HUES6 (cell line): ENCODE data around the gene CSNK1A1.
"Not testable (repeated sequence)": the region's sequence is repeated elsewhere in the genome, so short reads cannot be mapped to it uniquely, and the experiment has no call there.

ENCODE experiments used
- H3K27ac ChIP-seq: 2 replicates; pipeline ENCODE4 v1.7.0; 2013; ENCODE audit warnings: low read depth, mild to moderate bottlenecking, low read length, inconsistent platforms
- H3K27me3 ChIP-seq: 2 replicates; pipeline ENCODE4 v1.6.1; 2013; ENCODE audit warnings: low read length; ENCODE audit not compliant: control insufficient read depth, insufficient read depth
- H3K36me3 ChIP-seq: 2 replicates; pipeline ENCODE4 v1.6.1; 2013; ENCODE audit warnings: low read length; ENCODE audit not compliant: control insufficient read depth, insufficient read depth
- H3K4me1 ChIP-seq: 2 replicates; pipeline ENCODE4 v1.6.1; 2013; ENCODE audit warnings: low read length; ENCODE audit not compliant: control insufficient read depth, insufficient read depth
- H3K4me3 ChIP-seq: 2 replicates; pipeline ENCODE4 v1.5.1; 2013; ENCODE audit warnings: low read depth, low read length
- H3K9ac ChIP-seq: one replicate; pipeline ENCODE4 v1.6.1; 2013; ENCODE audit warnings: mild to moderate bottlenecking, low read length
- H3K9me3 ChIP-seq: 2 replicates; pipeline ENCODE4 v1.6.1; 2013; ENCODE audit warnings: low read depth, low read length; ENCODE audit not compliant: control insufficient read depth, insufficient read depth

CSNK1A1 gene

DNA sequence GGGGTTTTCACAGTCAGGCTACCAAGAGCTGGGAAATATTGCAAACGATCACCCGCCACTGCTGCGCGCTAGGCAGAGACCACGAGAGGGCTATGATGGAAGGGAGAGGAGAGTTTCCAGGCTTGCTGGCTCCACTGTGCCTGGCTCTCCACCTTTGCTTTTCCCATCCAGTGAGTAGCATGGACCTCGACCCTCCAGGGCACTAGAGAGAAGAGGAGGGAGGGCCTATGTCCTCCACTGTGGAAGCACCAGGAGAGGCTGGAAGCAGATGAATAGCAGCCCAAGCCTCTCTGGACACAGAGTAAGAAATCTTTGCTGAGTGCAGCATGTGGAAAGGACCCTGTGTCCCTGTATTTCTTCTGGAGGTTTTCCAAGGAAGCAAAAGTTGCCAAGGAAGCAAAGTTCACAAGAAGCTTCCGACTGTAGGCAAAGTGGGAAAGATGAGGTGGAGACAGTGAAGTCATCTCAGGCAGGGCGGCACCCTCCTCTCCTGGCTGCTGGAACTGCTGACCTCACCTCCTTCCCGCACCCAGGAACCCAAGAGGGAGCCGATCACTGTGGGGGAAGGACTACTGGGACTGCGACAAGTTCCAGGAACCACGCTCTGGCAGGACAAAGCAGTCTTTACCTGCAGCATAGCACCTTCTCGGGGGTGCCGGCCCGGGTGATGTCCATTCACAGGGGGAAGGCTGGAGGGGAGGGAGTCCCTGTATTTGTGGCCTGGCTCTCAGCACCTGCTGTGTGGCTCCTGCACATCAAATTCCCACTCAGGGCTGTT, 79.6 kb downstream of the CSNK1A1 start:
- H3K36me3 ChIP-seq: no peaks in the 10 kb centered on the region
- no peak overlapping the region for H3K27ac ChIP-seq
- H3K9me3 ChIP-seq: no peaks in the 10 kb centered on the region
- H3K4me3 ChIP-seq: no peak overlapping the region
- H3K9ac ChIP-seq: no peak overlapping the region
- no peaks in the 10 kb centered on the region for H3K27me3 ChIP-seq
- H3K4me1 ChIP-seq: peaks cover 11% of the 10 kb centered on the region; the same call in 1 of the 2 replicates

DNA sequence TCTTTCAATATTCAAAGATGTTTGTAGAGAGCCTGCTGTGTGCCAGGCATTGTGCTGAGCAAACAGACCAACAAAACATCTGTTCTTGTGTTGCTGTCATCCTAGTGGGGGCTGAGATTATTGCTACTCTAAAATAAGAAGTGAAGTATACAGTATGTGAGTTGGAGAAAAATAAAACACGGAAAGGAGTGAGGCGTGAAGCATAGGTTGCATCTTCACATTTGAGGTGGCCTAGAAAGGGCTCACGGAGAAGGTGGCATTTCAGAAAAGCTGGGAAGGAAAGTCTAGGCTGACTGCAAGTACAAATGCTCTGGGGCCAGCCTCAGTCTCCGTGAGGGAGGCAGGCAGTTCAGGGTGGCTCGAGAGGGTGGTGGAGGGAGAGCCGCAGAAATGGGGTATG, 80.3 kb downstream of the CSNK1A1 start:
- no peak overlapping the region for H3K27ac ChIP-seq
- no peak overlapping the region for H3K4me3 ChIP-seq
- no peaks in the 10 kb centered on the region for H3K36me3 ChIP-seq
- peaks cover 11% of the 10 kb centered on the region; the same call in 1 of the 2 replicates for H3K4me1 ChIP-seq
- H3K9me3 ChIP-seq: no peaks in the 10 kb centered on the region
- H3K27me3 ChIP-seq: no peaks in the 10 kb centered on the region
- no peak overlapping the region for H3K9ac ChIP-seq

DNA sequence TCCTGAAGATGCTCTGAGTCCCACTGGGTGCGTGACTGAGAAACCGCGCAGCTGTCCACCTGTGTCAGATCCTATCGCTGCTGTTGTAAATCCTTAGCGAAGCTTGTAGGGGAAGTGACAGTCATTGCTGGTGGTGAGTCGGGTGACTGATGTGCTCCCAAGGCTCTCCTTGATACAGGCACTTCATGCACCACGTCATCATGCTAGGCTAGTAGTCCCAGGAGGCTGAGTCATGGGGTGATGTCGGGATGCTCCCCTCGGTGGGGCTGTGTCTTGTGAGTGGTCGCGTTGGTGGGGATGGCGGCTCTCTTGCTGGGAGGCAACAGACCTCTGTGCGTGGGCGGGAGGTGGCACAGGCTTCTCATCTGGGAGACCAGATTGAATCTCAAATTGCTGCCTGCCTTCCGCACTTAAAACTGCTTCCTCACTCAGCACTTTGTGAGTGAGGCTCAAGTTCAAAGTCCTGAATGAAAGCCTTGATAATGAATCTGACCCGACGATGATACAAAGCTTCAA, 84.7 kb downstream of the CSNK1A1 start:
- H3K4me1 ChIP-seq: peaks cover 11% of the 10 kb centered on the region; the same call in 1 of the 2 replicates
- no peak overlapping the region for H3K4me3 ChIP-seq
- H3K9me3 ChIP-seq: no peaks in the 10 kb centered on the region
- no peaks in the 10 kb centered on the region for H3K36me3 ChIP-seq
- H3K9ac ChIP-seq: no peak overlapping the region
- H3K27ac ChIP-seq: no peak overlapping the region
- no peaks in the 10 kb centered on the region for H3K27me3 ChIP-seq

DNA sequence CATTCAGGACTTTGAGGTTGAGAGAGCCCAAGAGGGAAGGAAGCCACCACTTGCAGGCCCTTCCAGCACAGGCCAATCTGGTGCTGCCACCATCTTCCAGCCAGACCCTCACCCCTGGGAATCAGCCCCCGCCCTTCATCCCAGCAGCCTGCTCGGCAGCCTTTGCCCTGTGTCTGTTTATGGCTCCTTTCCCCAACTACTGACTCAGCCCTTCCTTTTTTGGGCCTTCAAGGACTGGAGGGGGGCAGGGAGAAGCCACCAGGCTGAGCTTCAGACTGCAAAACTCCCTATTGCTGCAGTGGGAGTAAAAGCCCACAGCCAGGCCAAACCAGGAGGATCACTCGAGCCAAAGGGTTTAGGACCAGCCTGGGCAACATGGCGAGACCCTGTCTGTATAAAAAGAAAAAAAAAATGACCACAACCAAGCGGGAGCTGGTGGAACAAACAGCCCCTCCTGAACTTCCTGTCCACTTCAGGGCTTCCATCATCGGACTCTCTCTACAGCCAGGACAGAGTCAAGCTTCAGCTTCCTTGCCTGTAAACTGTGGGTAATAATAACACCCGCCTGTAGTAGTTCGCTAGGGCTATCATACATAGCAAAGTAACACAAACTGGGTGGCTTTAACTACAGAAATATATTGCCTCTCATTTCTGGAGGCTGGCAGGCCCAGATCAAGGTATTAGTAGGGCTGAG, 86.3 kb downstream of the CSNK1A1 start:
- H3K9me3 ChIP-seq: no peaks in the 10 kb centered on the region
- no peak overlapping the region for H3K4me3 ChIP-seq
- H3K4me1 ChIP-seq: peaks cover 4% of the 10 kb centered on the region; the same call in 1 of the 2 replicates
- H3K27ac ChIP-seq: no peak overlapping the region
- H3K36me3 ChIP-seq: no peaks in the 10 kb centered on the region
- no peak overlapping the region for H3K9ac ChIP-seq
- no peaks in the 10 kb centered on the region for H3K27me3 ChIP-seq

DNA sequence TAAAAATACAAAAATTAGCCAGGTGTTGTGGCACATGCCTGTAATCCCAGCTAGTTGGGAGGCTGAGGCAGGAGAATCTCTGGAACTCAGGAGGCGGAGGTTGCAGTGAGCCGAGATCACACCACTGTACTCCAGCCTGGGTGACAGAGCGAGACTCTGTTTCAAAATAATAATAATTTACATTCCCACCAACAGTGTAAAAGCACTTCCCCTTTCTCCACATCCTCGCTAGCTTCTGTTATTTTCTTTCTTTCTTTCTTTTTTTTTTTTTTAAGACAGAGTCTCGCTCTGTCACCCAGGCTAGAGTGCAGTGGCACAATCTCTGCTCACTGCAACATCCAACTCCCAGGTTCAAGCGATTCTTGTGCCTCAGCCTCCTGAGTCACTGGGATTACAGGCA, 89.3 kb downstream of the CSNK1A1 start:
- H3K36me3 ChIP-seq, H3K4me3 ChIP-seq, H3K9me3 ChIP-seq, H3K9ac ChIP-seq, H3K27ac ChIP-seq, H3K4me1 ChIP-seq, H3K27me3 ChIP-seq: not testable (repeated sequence)

DNA sequence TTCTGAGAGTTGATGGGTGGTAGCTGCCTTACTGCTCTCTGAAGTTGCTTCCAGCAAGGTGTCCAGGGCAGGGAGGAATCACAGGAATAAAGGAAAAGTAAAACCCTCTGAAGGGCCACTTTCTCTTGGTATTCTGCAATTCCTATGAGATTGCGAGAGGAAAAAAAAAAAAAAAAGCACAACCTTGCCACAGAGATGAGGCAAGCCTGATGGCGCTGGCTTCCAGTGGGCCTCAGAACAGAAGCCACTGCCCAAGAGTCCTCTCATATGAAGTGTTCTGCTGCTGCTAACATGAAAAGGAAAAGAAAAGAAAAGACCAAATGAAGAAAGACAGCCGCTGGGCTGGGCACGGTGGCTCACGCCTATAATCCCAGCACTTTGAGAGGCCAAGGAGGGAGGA, 91.3 kb downstream of the CSNK1A1 start:
- no peaks in the 10 kb centered on the region for H3K27me3 ChIP-seq
- H3K4me1 ChIP-seq: peaks cover 9% of the 10 kb centered on the region; the same call in 1 of the 2 replicates
- no peak overlapping the region for H3K9ac ChIP-seq
- no peak overlapping the region for H3K27ac ChIP-seq
- H3K36me3 ChIP-seq: no peaks in the 10 kb centered on the region
- H3K9me3 ChIP-seq: no peaks in the 10 kb centered on the region
- H3K4me3 ChIP-seq: no peak overlapping the region

DNA sequence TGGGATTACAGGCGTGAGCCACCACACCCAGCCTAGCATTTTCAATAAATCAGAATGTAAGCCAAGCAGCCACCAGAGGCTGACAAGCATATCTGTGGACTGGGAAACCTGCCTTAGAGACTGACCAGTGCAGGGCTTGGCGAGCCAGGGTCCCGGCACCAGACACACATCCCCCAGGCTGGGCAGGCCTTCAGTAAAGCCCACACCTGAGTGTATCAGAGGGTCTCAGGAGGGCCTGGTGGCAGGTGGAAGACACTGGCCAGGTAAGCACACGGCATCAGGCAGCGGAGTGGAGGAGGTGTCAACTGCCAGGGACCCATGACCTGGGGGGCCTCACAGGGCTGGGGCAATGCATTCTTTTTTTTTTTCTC, 93.9 kb downstream of the CSNK1A1 start:
- H3K36me3 ChIP-seq: no peaks in the 10 kb centered on the region

DNA sequence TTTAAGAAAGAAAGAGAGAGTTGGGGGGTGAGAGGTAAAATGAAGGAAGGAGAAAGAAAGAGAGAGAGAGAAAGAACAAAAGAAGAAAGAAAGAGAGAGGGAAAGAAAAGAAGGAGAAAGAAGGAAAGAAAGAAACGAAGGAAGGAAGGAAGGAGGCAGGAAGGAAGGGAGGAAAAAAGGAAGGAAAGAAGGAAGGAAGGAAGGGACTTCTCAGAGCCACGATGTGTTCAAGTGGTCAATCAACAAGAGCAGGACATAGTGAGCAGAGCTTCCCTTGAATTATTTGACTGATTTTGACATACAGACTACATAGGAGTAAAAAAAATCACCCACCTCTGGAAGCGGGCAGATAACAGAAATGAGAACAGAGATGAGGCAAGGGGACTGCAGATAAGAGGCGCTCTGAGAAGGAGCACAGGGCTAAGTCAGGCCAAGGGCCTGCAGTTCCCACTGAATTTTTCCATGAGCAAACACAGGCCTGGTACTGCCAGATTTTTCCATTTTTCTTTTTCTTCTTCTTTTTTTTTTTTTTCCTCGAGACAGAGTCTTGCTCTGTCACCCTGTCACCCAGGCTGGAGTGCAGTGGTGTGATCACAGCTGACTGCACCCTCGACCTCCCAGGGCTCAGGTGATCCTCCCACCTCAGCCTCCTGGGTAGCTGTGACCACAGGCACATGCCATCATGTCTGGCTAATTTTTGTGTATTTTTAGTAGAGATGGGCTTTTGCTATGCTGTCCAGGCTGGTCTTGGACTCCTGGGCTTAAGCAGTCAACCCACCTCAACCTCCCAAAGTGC, 94.4 kb downstream of the CSNK1A1 start:
- H3K27ac ChIP-seq: no peak overlapping the region
- no peaks in the 10 kb centered on the region for H3K27me3 ChIP-seq
- H3K9me3 ChIP-seq: no peaks in the 10 kb centered on the region
- peaks cover 26% of the 10 kb centered on the region for H3K4me1 ChIP-seq
- no peaks in the 10 kb centered on the region for H3K36me3 ChIP-seq
- no peak overlapping the region for H3K9ac ChIP-seq
- no peak overlapping the region for H3K4me3 ChIP-seq

More for the DNA sequence above, 93.9 kb downstream of the CSNK1A1 start:
- no peaks in the 10 kb centered on the region for H3K27me3 ChIP-seq
- no peak overlapping the region for H3K27ac ChIP-seq
- H3K4me3 ChIP-seq: no peak overlapping the region
- H3K4me1 ChIP-seq: peaks cover 20% of the 10 kb centered on the region
- H3K9ac ChIP-seq: peak overlapping the region; percentile 25
- no peaks in the 10 kb centered on the region for H3K9me3 ChIP-seq

DNA sequence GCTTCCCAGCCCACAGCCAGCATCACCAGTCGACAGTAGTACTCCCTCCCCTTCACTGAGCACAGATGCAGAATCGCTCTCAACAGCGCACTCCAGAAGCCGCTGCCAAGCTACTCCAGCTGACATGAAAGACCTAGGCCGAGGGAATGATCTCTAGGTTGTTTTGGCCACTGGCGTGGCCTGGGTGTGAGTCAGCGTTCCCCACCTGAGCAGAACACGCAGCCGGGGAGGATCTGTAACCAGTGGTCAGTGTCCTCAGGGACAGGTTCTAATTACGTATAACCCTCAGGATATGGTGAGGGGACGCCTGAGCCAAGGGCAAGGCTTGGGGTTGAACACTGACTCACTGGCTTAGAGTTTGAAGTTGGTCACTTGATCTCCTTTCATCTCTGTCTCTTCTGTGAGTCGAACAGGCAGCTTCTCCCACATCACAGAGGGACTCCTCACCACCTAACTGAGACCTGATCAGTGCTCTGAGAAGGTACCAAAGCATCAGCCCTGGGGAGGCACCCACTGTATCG, 95.3 kb downstream of the CSNK1A1 start:
- H3K27ac ChIP-seq: no peak overlapping the region
- no peaks in the 10 kb centered on the region for H3K9me3 ChIP-seq
- no peaks in the 10 kb centered on the region for H3K36me3 ChIP-seq
- H3K4me1 ChIP-seq: peaks cover 28% of the 10 kb centered on the region
- H3K9ac ChIP-seq: peak overlapping the region; percentile 17
- H3K27me3 ChIP-seq: no peaks in the 10 kb centered on the region
- no peak overlapping the region for H3K4me3 ChIP-seq

DNA sequence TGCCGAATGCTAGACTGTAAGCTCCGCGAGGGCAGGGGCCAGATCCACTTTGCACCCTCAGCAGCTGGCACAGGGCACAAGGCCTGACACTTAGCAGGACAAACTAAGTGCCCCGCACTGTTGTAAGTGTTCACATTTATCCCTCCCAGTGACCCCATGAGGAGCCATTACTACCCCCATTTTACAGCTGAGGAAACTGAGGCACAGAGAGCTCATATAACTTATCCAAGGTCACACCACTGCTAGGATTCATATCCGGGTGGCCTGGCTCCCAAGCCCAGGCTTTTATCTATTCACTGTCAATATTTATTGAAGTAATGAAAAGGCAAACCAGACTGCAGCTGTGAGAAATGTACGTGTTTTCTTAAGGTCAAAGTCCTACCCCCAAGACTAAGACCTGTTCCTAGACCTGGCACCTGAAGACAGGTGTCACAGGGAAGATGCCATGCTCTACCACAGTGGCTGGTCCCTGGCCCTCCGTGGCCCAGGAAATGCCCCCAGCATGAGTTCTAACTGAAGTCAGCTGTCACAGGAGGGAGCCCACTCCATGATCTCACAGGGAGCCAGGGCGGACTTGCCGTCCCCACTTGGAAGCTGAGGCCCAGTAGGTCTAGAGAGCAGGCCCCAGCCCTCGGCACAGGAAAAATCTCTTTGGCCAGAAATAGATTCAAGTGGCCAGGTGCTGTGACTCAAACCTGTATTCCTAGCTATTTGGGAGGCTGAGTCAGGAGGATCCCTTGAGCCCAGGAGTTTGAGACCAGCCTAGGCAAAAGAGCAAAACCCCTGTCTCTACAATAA, 97.4 kb downstream of the CSNK1A1 start:
- Histone ChIP-seq H3K27ac (no peak overlapping the region; the same call in 1 of the 2 replicates), H3K36me3 (no peaks in the 10 kb centered on the region), H3K27me3 (no peaks in the 10 kb centered on the region), H3K4me1 (peaks cover 36% of the 10 kb centered on the region), H3K9ac (peak overlapping the region; percentile 47), H3K9me3 (no peaks in the 10 kb centered on the region), H3K4me3 (no peak overlapping the region)
